Skeletal muscle cell (primary cell): ENCODE measurements around the gene ZDHHC9.

Source experiments
- DNase-seq: peaks from one replicate; pipeline ENCODE4 v3.0.0-alpha.2; 2010; ENCODE audit warnings: low read depth
- H3K4me3 ChIP-seq: 2 replicates; pipeline ENCODE4 v1.5.1; 2011; ENCODE audit warnings: low read depth, mild to moderate bottlenecking, control low read depth, low read length, moderate library complexity

Gene ZDHHC9

GRCh38 chrX:129790808-129791207 is 52.9 kb downstream of the ZDHHC9 start:
- H3K4me3 ChIP-seq, result no peak overlapping the region
- no peak for DNase-seq

GRCh38 chrX:129790146-129790545 is 53.5 kb downstream of the ZDHHC9 start:
- H3K4me3 ChIP-seq, result no peak overlapping the region
- DNase-seq, result no peak

DNA sequence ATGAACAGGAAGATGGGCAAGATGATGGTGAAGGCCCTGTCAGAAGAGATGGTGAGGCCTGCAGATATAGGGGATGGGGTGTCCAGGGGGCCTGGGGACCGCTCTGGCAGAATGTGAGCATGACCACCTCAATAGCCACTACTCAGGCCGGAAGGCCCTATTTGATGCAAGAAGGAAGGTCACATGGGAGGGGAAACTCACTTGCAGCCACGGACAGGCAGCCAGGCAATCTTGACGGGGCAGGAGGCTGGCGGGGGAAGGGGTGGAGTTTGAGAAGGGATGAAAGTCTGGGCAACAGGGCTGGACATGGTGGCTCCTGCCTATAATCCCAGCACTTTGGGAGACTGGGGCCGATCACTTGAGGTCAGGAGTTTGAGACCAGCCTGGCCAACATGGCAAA is 55.2 kb downstream of the ZDHHC9 start:
- no peak for DNase-seq

GRCh38 chrX:129787336-129788055 is 56.2 kb downstream of the ZDHHC9 start:
- H3K4me3 ChIP-seq, result no peak overlapping the region
- DNase-seq, result no peak

More for the DNA sequence above, 55.2 kb downstream of the ZDHHC9 start:
- H3K4me3 ChIP-seq, result no peak overlapping the region

DNA sequence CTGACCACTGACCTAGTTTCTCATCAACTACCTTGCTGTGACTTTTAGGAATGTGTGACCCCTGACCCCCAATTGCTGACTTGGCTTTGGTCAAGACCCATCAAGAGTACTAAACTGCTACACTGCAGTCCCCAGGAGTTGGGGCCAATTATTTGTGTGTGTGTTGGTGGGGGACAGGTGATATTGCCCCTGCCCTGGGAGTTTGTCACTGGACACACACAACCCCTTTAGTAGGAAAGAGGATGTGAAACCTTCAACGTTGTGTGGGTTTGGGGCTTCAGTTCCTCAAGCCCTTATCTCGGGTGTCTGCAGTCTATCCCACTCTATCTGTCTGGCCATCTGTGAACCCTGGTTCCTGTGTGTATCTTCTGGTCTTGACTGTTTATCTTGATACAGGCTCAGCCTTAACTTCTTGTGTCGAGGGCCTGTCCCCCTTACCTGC is 57.5 kb downstream of the ZDHHC9 start:
- H3K4me3 ChIP-seq, result no peak overlapping the region
- no peak for DNase-seq

DNA sequence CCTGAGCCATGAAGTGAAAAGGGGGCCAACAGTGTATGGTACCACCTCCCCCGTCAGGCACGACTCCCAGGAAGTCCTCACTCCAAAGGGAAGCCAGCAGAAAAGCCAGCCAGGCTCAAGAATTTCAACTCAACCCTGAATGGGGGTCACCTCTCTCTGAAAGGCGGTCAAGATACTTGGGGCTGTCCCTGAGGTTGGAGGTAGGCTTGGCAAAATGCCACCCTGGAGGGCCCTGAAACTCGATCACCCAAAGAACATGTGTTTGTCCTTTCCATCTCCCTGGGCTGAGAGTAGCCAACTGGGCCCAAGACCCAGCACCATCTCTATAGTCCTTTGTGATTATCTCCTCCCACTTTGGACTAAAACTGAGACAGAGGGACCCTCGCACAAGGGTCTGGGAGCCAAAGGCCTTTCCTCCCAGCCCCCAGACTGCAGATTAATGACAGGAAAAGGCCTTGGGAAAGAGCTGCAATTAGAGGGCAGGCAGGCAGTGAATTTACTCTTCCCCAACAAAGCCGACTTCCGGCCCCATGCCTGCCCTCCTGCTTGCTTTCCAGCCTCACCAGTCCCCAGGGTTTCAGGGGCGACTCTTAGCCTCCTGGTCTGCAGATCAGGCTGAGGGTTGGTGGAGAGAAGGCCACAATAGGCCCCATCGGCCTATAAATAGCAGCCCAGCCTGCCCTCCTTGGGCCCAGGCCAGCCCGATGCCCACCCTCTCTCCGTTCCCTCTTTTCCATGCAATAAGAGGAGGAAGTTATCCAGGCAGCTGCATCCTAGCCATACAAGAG is 58.3 kb downstream of the ZDHHC9 start:
- DNase-seq, result no peak
- H3K4me3 ChIP-seq, result no peak overlapping the region

- H3K4me3 ChIP-seq, result no peak overlapping the region
- DNase-seq, result no peak
These were observed 59.3 kb downstream of the ZDHHC9 start for GRCh38 chrX:129784371-129784770.

- no peak overlapping the region for H3K4me3 ChIP-seq
- DNase-seq, result no peak
These were observed 60.4 kb downstream of the ZDHHC9 start for GRCh38 chrX:129783291-129783713.

DNA sequence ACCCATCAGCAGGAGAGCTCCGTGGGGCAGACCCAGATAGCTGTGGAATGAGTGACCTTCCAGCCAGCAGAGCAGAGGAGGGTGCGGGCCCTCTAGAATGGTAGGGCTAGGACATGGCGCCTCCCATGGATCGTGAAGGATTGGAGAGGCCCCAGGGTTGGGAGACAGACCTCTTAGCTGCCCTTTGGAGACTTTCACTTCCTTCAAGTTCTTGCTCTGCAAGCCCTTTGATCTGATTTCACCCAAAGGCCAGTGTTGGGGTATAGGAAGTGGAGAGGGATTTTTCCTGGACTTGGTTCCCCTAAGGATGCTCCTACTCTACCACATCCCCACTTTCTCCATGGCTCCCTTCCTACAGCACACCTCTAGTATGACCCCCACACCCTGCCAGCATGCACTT is 61.0 kb downstream of the ZDHHC9 start:
- DNase-seq, result no peak
- no peak overlapping the region for H3K4me3 ChIP-seq

DNA sequence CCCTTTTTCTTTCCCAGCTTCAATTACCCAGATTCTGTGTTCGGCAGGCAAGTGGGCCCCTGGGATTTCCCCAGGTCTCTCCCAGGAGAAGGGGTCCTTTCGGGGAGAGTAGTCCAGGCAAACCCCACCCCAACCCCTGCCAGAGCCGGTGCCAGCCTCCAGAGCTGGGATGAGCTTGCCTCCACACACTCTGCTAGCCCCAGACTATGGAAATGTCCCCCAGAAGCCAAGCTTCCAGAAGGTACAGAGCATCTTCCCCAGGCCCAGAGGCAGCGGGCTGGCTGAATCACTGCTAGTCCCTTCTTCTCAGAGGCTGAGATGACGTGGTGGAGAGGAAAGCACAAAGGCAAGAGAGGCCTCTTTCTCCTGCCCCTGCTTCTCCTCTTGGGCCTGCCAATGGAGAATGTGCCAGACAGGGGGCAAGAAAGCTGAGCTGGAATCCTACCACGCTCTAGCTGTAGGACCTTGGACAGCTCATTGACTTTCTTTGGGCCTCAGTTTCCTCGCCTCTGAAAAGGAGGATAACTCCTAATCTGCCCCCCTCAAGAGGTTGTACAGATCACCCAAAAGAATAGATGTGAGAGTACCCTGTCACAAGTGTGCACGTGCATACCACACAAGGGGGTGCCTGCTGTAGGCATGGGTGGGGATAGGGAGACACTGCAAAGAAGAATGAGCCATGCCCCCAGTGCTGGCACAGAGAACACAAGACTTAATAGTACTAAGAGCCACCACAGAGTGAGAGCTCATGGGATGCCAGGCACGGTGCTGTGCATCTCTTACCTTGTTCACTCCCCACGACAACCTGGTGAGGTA is 61.8 kb downstream of the ZDHHC9 start:
- no peak for DNase-seq
- H3K4me3 ChIP-seq, result no peak overlapping the region

- H3K4me3 ChIP-seq, result no peak overlapping the region
- DNase-seq, result no peak
These were observed 62.5 kb downstream of the ZDHHC9 start for GRCh38 chrX:129781134-129781672.

GRCh38 chrX:129780441-129781105 is 63.1 kb downstream of the ZDHHC9 start:
- H3K4me3 ChIP-seq, result no peak overlapping the region
- DNase-seq, result no peak

GRCh38 chrX:129779747-129780146 is 63.9 kb downstream of the ZDHHC9 start, which contains the start of gene SASH3:
Gene SASH3 (plus strand): TSS chrX:129779949. CDS start chrX:129780098, 149 bp downstream.
- no peak for DNase-seq

DNA sequence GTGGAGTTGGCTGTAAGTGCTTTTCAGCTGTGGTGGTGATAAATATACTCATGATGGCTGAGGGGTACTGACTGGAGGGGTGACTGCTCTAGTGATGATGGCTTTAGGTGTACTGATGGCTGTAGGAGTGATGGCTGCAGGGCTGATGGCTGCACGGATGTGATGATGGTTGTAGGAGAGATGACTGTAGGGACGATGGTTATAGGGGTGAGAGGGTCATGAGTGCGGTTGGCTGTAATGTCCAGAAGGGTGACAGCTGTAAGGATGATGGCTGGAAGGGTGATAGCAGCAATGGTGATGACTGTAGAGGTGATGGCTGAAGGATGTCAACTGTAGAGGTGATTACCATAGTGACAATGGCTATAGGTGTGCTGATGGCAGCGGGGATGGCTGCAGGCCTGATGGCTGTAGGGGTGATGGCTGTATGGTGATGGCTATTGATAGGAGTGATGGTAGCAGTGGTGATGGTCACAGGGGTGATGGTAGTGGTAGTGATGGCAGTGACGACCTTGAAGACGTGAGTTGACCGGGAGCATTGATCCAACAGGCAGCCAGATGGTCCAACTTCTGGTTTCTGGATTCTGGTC is 64.5 kb downstream of the ZDHHC9 start:
- DNase-seq, result no peak
- H3K4me3 ChIP-seq, result no peak overlapping the region

More at GRCh38 chrX:129779747-129780146, 63.9 kb downstream of the ZDHHC9 start, which contains the start of gene SASH3:
- H3K4me3 ChIP-seq, result no peak within 1 kb of the TSS

DNA sequence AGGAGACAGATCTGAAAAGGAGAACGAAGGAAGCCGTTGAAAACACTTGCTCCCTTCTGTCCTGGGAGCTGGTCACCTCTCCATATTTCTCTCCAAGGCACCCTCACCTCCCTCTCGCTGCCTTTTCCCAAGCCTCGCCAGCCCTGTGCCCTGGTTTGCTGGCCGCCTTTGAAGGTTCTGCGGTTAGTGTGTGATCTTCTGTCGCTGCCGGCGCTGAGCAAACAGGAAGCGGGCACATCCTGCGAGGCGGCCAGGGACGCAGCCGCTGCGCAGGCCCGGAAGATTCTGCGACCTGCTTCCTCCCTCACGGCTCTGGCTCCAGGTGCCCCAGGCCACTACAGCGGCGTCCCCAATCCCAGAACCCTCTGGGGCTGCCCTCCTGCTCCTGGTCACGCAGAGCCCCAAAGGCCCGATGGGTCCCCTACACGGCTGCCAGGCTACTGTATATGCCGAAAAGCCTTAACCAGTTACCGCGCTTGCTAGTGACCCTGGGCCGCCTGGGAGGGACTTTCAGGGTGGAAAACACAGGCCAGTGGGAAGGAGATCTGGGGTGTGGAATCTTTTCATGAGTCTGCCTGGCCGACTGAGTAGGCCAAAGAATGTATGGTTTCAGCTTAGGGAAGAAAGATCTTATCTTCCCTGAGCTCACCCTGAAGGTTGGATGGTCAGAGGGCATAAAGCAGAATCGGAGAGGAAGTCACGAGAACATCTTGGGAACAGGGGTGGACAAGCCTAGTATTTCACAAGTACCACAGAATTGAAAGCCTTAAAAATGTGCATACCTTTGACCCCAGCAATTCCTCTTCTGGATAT is 66.3 kb downstream of the ZDHHC9 start:
- DNase-seq, result no peak
- no peak overlapping the region for H3K4me3 ChIP-seq

DNA sequence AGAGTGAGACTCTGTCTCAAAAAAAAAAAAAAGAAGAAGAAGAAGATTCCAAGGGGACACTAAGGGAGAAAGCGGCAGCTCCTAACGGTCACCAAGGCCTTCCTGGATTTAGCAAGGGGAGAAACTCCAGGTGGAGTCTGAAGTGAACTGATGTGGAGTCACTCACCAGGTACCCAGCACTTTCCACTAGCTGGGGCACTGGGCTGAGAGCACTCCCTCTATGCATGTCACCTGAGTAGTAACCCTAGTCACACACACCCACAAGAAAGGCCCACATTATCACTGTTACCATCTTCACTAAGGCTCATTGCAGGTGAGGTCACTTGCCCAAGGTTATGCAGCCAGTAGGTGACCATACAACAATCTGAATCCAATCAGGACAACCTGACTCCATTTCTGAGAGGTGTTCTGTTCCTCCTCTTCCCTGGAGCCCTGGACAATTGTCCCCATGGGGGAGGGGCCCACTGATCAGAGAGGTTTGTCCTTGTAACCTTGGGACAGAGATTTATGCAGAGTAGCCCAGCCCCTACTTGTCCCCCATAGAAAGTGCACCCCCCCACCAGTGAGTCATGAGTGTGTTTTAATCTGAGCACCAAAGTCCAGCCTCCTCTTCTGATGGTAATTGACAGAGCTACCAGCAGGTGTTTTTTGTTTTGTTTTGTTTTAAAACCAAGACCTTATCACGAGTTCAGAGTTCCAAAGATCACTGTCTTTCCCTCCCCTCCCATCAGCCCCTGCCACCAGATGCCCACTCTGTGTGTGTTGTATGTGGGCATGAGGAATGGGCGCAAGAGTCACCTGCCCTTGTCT is 69.8 kb downstream of the ZDHHC9 start:
- DNase-seq, result no peak
- no peak overlapping the region for H3K4me3 ChIP-seq

GRCh38 chrX:129772796-129773431 is 70.8 kb downstream of the ZDHHC9 start:
- no peak overlapping the region for H3K4me3 ChIP-seq
- DNase-seq, result no peak
